ENCODE data around the gene EFCAB11.

DNA sequence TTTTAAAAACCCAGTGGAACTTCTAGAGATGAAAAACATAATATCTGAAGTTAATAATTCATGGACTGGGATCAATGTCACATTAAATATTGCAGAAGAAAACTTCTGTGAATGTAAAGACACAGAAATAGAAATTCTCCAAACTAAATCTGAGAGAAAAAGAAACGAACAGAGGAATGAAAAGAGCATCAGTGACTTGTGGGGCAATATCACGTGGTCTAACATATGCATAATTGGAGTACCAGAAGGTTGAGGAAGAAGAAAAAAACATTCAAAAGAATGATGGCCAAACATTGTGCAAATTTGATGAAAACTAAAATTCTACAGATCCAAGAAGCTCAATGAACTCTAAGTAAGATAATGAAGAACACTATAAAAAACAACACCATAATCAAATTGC, 130.8 kb downstream of the EFCAB11 start:
- TF ChIP-seq, protein P1, sequence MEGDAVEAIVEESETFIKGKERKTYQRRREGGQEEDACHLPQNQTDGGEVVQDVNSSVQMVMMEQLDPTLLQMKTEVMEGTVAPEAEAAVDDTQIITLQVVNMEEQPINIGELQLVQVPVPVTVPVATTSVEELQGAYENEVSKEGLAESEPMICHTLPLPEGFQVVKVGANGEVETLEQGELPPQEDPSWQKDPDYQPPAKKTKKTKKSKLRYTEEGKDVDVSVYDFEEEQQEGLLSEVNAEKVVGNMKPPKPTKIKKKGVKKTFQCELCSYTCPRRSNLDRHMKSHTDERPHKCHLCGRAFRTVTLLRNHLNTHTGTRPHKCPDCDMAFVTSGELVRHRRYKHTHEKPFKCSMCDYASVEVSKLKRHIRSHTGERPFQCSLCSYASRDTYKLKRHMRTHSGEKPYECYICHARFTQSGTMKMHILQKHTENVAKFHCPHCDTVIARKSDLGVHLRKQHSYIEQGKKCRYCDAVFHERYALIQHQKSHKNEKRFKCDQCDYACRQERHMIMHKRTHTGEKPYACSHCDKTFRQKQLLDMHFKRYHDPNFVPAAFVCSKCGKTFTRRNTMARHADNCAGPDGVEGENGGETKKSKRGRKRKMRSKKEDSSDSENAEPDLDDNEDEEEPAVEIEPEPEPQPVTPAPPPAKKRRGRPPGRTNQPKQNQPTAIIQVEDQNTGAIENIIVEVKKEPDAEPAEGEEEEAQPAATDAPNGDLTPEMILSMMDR (IDR thresholded peaks at IDR 0.05) = no peak
- TF ChIP-seq POLR2A (IDR thresholded peaks at IDR 0.05) = no peak
